Activated T-cell treated with anti-CD3 and anti-CD28 coated beads for 4 hours (primary cell): ENCODE data around the gene EVC.

Experiments used
- DNase-seq: peaks from one replicate; pipeline ENCODE4 v3.0.0-alpha.2; 2020

Gene EVC

DNA sequence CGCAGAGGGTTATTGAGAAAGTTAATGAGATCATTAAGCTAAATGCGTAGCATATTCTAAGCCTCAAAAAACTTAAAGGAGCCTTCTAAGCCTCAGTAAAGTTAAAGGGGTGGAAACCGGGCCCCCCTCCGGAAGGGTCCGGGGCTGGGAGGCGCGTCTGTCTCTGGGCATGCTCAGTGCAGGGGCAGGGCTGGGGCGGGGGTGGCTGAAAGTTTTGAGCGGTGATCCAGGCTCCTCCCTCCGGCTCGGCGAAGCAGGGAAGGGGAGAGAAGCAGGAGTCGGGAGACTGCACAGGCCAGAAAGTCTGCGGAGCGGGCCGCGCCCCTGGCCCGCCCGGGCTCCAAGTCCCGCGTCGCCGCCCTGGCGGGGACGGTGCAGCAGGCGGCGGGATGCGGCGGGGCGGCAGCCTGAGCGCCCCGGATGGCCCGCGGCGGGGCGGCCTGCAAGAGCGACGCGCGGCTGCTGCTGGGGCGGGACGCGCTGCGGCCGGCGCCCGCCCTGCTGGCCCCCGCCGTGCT is at the start of gene EVC:
TSS of gene EVC (plus strand) at position 241 of the 518 bp plus-strand sequence. CDS start at position 421, 180 bp downstream.
- peak; percentile 9 for DNase-seq

DNA sequence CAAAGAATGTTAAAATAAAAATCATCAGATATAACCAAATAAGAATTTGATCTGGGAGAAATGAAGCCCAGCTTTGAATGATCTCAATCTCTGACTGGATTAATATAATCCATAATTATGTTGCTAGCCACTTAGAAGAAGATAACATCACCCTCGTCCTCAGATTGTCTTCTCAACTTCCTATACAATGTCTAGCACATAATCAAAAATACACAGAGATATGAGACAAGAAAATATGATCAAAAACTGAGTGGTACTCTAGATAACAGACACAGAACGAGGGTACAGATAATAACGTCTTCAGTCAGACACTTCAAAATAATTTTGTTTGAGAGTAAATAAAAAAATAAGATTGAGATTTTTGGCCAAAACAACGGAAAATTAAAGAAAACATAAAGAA is 49.8 kb upstream of the EVC start:
- DNase-seq, result no peak

DNA sequence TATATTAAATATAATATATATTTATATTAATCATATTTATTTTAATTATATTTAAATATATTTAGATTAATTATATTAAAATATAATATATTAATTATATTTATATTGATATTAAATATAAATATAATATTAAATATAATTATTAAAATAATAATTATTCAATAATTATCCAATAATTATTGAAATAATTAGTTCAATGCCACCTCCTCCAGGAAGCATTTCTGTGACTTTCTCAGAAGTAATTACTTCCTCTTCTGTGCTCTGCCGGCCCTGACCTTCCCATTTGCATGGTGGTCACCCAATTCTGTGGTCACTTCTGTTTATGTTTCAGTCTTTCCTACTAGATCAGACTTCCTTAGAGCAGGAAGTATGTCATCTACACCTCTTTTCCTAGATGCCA is 48.4 kb upstream of the EVC start:
- no peak for DNase-seq

DNA sequence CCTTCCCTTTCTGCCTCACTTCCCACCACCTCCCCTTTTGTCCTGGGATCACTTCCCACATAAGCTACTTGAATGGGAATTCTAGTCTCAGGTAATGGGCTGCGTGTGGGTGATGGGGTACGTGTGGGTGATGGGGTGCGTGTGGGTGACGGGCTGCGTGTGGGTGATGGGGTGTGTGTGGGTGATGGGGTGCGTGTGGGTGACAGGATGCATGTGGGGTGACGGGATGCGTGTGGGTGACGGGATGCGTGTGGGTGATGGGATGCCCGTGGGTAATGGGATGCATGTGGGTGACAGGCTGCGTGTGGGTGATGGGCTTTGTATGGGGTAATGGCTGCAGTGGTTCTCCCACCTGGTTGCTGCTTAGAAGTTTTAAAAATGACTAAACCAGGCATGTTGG is 46.2 kb upstream of the EVC start:
- DNase-seq, result no peak

DNA sequence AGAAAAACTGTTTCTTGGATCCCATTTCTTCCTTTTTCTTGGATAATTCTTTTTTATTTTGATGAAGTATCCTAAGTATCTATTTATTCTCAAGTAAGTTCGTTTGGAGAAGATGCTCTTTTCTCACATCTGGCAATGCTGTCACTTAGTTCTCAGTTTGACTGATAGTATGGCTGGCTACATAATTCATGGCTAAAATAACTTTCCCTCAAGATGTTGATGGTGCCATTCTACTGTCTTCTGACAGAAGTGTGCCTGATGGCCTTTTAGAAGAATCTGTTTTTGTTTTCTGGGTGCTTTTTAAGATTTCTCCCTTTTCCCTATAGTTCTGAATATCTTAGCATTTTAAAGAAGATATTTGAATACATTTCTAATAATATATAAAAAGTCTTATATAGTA is 44.3 kb upstream of the EVC start:
- DNase-seq, result no peak

DNA sequence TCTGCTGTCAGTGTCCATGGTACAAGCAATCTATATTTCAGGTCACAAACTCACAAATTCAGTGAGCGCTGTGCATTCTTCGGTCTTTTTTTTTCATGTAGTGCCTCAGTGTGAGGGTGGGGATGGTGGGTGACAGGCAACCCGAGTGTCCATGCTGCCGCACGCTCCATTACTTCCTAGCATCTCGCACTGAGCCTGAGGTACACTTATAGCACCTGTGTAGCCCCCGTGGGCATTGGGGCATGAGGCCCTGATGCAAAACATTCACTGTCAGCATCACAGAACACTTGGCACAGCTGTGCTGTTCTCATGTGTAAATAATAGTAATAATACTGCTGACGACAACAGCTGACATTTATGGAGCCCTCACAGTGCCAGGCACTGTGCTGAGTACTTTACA is 34.2 kb upstream of the EVC start:
- no peak for DNase-seq

DNA sequence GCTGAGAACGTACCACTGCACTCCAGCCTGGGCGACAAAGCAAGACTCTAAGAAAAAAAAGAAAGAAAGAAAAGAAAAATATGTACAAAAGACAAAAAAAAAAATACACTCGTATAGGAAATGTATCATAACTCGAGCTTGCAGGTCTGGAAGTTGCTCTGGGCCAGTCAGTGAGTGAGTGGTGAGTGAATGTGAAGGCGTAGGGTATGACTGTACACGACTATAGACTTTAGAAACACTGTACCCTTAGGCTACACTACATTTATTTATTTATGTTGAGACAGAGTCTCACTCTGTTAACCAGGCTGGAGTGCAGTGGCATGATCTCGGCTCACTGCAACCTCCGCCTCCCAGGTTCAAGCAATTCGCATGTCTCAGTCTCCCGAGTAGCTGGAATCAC is 32.0 kb upstream of the EVC start:
- DNase-seq, result no peak

DNA sequence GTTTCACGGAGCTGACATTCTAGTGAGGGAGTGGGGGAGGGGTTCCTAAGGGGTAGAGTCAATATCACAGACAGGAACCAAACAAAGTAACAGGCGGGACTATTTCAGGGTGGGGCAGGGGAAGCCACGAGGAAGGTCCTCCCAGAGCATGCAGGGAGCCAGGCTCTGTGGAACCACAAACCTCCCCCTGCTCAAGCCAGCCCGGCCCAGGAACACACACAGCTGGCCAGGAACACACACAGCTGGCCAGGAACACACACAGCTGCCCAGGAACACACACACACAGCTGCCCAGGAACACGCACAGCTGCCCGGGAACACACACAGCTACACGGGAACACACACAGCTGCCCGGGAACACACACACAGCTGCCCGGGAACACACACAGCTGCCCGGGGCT is 27.4 kb upstream of the EVC start:
- no peak for DNase-seq

DNA sequence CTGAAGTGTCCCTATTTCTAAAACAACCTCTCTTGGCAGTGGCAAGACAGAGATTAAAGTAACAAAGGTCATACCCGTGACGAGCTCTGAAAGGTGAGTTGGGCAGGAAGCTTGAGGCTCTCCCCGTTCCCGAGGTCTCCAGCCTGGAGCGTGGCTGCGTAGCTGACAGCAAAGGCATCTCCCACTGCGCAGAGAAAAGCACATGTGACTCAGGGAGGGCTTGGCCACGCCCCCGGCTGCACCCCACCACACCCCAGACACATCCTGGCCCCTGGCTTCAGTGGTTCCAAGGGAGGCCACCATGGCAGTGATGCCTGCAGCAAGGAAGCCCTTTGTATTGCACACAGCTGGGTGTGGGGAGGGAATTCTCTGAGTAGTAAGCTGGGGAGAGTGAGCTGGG is 25.7 kb upstream of the EVC start:
- DNase-seq, result no peak

DNA sequence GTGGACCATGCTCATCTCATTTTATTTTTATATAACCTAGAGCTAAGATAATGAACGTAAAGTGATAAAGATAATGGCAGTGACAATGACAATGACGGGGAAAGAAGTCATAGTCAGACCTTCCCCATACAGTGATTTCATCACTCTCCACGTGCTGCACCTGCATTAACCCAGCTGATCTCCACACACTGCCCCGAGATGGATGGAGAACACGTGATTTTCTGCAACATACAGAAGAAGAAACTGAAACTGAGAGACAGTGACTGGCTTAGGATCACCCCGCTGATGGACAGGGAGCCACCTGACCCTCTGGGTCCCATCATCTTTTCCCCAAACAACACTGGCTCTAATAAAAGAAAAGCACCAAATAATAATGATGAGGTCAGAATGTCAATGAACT is 24.7 kb upstream of the EVC start:
- DNase-seq, result no peak

DNA sequence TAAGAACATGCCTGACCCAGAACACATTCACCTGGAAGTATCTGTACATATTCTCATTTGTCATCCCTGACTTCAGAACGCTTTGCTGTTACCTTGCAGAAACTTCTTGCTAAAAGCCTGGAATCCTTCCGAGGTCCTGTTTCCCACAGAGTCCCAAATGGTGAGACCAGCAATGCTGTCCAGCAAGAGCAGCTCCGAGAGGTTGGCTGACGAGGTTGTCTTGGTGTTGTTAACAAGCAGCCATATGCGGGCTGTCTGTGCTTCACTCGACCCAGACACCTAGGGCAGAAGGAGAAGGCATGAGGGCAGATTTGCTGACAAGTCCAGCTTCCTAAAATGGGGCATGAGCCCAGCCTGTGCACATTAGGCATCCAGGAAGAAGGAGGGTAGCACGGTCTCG is 21.9 kb upstream of the EVC start:
- no peak for DNase-seq

DNA sequence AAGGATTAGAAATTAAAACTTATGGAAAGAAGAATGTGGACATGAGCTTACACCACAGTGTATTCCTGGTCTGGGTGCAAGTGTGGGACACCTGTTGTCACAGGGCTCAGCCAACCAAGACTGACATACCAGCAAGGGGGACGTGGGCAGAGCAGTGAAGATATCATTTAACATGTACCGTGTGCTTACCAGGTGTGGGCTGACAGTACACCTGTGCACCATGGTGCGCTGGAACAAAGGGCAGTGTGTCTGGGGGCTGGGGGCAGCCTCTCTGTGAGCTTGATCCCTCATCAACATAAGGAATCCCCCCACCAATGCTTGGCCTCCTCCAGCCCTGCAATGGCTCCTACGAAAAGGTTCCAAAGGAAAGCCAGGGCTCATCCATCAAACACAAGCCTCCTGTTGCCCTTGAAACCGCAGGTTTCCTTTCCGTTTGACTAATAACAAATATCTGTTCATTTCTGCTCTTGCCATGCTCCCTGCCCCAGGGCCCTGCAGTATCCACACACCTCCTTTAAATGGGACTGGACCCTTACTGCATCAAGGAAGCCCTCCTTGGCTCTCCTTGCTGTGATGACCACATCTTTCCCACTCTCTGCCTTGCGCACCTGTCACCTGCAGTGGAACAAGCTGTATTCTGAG is 19.4 kb upstream of the EVC start:
- DNase-seq, result no peak

DNA sequence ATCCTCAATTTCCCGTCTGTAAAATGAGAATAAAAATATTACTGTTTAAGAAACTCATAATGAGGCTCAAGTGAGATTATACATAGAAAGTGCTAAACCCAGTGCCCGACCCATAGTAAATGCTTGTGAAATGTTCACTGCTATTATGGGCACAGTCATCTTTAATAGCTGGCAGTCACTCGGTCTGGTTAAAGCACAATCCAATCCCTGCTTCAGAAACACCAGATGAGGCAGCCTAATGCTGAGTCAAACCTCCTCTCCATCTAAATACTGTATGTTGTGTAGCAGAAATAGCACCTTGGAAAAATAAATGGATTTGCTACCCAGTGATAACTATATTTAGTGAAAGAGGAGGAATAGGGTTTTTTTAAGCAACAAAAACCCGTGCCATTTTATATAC is 17.1 kb upstream of the EVC start:
- DNase-seq, result no peak

DNA sequence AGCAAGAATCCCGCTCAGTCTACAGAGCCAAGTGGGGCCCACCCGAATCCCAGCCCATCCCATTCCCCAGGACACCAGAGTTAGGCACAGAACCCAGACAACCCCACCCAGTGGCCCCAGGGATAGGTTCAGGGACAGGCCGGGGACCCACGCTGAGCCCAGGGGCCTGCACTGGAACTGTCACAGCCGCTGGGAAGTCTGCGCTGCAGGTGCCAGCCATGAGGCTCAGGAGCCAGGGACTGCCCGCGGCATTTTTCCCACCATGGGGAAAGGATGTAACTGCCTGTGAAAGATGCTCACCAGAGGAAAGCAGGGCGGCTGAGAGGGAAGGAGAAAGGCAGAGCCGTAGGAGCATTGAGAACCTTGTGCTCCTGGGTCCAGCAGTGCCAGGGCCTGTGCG is 14.7 kb upstream of the EVC start:
- no peak for DNase-seq

DNA sequence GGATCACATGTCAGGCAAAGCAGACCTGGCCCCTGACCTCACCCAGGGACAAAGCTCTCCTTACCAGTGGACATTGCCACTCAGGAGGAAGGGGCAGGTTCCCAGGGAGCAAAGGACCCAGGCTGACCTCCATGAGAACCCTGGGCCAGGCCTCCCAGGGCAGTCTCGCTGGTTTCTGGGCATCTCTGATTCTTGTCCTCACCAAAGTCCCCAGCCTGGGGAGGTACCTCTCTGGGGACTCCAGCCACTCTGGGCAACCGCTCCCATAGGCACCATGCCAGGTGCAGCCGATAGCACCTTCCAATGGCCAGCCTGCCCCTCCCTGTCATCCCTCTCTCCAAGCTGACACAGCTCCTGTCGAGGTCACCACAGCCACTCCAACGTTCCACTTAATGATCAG is 10.5 kb upstream of the EVC start:
- DNase-seq, result no peak

DNA sequence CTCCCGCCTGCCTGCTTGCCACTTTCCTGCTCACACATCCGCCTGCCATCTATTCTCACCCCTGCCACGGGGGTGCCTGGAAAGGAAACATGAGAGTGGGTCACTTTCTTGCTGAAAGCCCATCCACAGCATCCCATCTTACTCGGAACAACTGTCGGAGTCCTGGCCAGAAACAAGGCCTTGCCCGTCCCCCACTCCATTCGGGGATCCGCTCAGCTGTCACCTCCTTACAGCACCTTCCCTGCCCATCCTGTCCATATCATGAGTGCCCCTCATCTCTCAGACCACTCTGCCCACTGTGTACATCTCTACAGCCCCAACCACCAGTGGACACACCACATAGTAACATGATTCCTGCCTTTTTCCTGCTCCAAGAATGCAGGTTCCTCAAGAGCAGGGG is 9.0 kb upstream of the EVC start:
- no peak for DNase-seq

DNA sequence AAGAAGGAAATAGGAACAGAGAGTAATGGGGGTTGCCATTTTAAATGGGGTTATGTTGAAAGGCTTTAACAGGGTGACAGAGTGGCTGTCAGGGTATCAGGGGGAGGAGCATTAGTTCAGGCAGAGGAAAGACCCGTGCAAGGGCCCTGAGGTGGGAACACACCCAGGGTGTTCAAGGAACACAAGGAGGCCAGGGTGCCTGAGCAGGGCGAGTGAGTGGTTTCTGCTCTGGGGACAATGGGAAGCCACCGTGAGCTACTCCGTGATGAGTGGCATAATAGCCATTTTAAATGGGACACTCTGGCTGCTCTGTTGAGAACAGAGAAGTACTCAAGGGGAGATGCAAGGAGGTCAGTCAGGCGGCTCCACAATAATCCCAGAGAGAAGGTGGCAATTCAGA is 7.2 kb upstream of the EVC start:
- no peak for DNase-seq

DNA sequence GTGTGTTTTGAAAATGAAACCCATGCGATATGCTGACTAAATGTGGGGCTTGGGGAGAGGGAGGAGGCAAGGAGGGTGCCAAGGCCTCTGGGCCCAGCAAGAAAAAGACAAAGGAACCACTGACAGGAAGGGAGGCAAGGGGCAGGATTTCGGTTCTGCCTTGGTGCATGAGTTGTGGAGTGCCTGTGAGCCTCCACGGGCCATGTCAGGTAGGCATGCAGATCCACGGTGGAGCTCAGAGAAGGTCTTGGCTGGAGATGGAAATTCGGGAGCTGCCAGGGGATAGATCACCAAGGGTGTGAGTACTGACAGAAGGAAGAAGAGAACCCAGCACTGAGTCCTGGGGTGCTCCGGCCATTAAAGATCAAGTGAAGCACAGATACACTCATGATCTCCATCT is 6.7 kb upstream of the EVC start:
- no peak for DNase-seq

DNA sequence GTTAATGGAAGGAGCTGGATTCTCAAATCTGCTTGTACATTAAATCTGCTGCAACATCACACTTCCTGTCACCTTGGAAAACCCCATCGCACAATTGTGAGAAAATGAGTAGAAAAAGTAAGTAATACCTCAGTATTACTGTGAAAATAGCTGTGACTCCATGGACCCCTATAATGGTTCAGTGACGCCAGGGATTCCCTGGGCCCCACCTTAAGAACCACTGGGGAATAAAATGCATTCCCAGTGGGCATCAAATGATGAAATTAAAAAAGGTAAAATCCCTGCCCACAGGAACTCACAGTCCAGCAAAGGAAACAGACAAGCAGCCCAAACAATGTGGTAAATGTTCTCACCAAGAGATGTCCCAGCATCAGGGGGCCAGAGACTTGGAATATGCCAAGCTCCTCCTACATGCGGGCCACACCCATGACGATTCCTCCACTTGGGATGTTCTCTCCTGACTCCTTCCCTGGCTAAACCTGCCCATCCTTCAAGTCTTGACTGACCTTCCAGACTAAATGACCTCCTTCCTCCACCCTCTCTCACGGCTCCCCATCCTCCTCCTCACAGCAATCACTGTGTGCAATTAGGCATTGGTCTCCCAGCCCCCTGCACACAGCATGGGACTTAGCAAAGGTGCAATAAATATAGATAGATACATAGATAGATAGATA is 5.2 kb upstream of the EVC start:
- no peak for DNase-seq

DNA sequence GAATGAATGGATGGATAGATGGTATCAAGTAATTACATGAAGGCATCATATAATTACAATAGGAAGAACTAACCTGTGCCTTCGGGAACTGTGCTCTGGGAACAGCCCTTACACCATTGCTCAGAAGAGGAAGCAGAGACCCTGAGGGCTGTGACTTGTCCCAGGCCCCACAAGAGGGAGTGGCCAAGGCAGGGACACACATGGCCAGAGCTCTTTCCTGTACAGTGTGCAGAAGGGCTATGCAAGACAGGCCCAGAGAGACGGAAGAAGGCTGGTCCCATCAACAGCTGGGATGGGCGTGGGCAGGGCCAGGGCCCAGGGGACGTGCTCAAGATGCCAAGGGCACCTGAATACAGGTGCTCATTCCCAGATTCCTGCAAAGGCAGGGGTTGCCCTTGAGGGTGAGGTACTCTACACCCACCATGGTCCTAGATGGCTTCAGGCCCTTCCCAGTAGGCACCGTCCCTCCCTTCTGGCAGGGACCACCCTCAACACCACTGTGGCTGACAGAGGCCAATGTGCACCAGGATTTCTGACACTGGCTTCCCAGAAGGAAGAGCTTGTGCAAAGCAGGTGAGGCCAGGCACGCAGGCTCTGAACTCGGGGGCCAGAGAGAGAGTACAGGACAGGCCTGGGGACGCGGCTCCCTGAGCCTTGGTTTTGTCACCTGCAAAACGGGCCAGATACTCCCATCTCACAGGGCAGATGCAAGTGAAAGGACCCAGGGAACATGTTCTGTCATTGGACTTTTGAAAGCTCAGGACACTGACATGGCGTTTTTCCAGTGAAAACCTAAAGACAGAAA is 4.3 kb upstream of the EVC start:
- no peak for DNase-seq

DNA sequence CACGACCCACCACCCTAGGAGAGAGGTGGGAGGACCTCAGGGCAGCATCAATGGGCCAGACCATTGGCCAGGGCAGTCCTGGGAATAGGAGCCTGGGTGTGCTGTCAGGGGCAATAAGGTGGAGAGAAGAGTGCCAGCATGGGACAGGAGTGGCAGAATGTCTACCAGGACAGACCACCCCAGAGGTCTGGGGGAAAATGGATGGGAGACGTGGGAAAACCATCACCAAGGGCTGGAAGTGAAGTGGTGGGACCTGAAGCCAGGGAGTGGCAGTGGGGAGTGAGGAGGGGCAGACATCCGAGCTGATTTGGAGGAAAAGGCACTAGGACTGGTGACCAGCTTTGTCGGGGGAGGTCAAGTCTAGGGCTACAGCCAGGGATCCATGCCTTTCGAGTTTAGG is 3.6 kb upstream of the EVC start:
- no peak for DNase-seq

DNA sequence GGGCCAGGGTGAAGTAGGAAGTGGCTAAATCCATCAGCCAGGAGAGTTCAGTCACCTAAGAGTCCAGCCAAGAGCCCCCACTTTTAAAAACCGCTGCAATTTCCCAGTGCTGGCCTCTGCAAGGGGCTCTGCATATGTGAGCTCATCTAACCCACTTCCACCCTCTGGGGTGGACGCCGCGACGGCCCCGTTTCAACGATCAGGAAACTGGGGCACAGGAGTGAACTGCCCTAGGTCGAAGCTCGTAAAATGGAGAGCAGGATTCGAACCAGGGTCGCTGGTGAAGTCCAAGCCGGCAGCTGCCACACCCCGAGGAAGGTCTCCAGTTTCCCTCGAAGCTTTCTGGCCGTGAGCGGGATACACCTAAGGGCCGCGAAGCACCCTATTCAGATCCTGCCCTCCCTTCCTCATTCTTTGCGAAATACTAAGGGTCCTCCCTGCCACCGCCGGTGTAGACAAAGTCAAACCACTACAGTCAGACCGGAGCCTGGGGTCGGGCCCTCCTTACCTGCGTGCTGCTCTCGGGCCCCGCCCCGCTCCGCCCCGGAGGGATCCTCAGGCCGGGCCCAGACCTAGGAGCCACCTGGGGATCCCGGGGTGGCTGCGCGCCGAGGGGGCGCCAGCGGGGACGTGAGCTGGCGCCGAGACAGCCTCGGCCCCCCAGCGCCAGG is 3.1 kb upstream of the EVC start:
- DNase-seq, result no peak

DNA sequence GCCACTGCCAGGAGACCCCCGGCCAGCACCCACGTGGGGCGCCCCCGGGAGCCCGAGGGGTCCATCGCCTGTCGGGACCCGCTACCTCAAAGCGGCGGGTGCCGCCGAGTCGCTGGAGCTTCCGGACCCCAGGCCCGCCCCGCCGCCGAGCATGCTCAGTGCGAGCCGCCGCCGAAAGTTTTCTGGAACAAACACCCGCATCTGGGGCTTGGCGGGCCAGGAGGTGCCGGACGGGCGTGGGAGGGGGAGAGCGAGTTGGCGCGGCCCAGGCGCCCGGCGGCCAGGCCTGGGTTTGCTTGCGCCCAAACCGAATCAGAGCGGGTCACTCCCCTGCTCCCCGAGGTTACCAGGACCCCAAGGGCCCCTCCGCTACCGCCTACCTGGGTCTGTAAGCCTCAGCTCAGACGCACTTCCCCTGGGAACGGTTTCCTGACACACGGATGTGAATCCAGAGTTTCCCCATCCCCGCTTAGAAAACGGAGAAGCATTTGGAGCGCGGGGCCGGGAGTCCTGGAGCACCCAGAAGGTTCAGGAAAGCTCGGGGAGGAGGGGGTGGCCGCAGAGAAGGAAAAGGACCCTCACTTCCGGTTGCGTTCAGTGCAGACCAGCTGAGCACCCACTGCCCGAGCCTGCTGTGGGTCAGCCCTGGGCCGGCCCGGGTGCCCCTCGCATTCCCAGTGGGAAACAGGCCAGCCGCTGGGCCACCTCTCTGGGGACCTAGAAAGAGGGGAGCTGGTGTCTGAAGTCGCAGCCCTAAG is 2.4 kb upstream of the EVC start, which contains the start of gene EVC2:
TSS of gene EVC2 (minus strand) at position 111 of the 758 bp plus-strand sequence. CDS start at position 65, 46 bp downstream.
- DNase-seq, result peak; percentile 14
